Astrocyte (in vitro differentiated cells and primary cell): ENCODE measurements around the gene TLE2. TPM values are rescaled to one million over a fixed set of nuclear protein-coding genes. Genes with fewer than 3 reads are reported as not detected.
A peak's percentile ranks its signal among the peaks of the same experiment; 100 is the strongest.

Experiments
- DNase-seq: peaks from one replicate; pipeline ENCODE4 v3.0.0-alpha.2; 2010; ENCODE audit warnings: low read depth
- FAIRE-seq: peaks from 2 replicates; lab custom pipeline; 2011; peaks lifted over from hg19 to GRCh38; lab: Jason Lieb, UNC
- H2AFZ ChIP-seq: 2 replicates; pipeline ENCODE4 v1.6.0; 2012; ENCODE audit warnings: low read depth, low read length, inconsistent platforms
- H3K27ac ChIP-seq: 2 replicates; pipeline ENCODE4 v1.5.1; 2011; ENCODE audit warnings: low read depth, low read length, inconsistent platforms
- H3K27me3 ChIP-seq: 2 replicates; pipeline ENCODE4 v1.6.0; 2011; ENCODE audit warnings: low read length, inconsistent platforms; ENCODE audit not compliant: insufficient read depth
- H3K36me3 ChIP-seq: 2 replicates; pipeline ENCODE4 v1.5.1; 2011; ENCODE audit warnings: low read length, inconsistent platforms; ENCODE audit not compliant: insufficient read depth
- H3K4me1 ChIP-seq: 2 replicates; pipeline ENCODE4 v1.5.1; 2011; ENCODE audit warnings: low read length, inconsistent platforms; ENCODE audit not compliant: insufficient read depth
- H3K4me2 ChIP-seq: 2 replicates; pipeline ENCODE4 v1.6.0; 2012; ENCODE audit warnings: low read length, inconsistent platforms
- H3K4me3 ChIP-seq: 2 replicates; pipeline ENCODE4 v1.5.1; 2011; ENCODE audit warnings: low read depth, mild to moderate bottlenecking, low read length, inconsistent platforms; ENCODE audit not compliant: insufficient read depth
- H3K79me2 ChIP-seq: 2 replicates; pipeline ENCODE4 v1.6.0; 2012; ENCODE audit warnings: mild to moderate bottlenecking, low read length, inconsistent platforms; ENCODE audit not compliant: insufficient read depth
- H3K9ac ChIP-seq: 2 replicates; pipeline ENCODE4 v1.6.0; 2012; ENCODE audit warnings: mild to moderate bottlenecking, low read length, inconsistent platforms
- H3K9me3 ChIP-seq: 2 replicates; pipeline ENCODE4 v1.5.1; 2012; ENCODE audit warnings: low read depth, mild to moderate bottlenecking, low read length, inconsistent platforms; ENCODE audit not compliant: insufficient read depth
- H4K20me1 ChIP-seq: 2 replicates; pipeline ENCODE4 v1.6.0; 2012; ENCODE audit warnings: low read length, inconsistent platforms; ENCODE audit not compliant: insufficient read depth
- H3K27ac Mint-ChIP-seq: one replicate; pipeline ENCODE4 v1.8.0; 2021; ENCODE audit warnings: mild to moderate bottlenecking, mixed read lengths; ENCODE audit not compliant: unreplicated experiment
- H3K27me3 Mint-ChIP-seq: one replicate; pipeline ENCODE4 v1.8.0; 2021; ENCODE audit warnings: low read depth, mixed read lengths; ENCODE audit not compliant: unreplicated experiment
- H3K36me3 Mint-ChIP-seq: one replicate; pipeline ENCODE4 v1.8.0; 2021; ENCODE audit warnings: low read depth, mixed read lengths; ENCODE audit not compliant: unreplicated experiment
- H3K4me1 Mint-ChIP-seq: one replicate; pipeline ENCODE4 v1.8.0; 2021; ENCODE audit warnings: low read depth, mixed read lengths; ENCODE audit not compliant: unreplicated experiment
- H3K4me3 Mint-ChIP-seq: one replicate; pipeline ENCODE4 v1.8.0; 2021; ENCODE audit warnings: mild to moderate bottlenecking, moderate library complexity, mixed read lengths; ENCODE audit not compliant: unreplicated experiment
- H3K9me3 Mint-ChIP-seq: one replicate; pipeline ENCODE4 v1.8.0; 2021; ENCODE audit warnings: mild to moderate bottlenecking, mixed read lengths; ENCODE audit not compliant: unreplicated experiment
- CTCF ChIP-seq: IDR thresholded peaks from 2 replicates; pipeline ENCODE4 v1.5.1; 2011; ENCODE audit warnings: low read depth, mild to moderate bottlenecking, inconsistent platforms, low read length, moderate library complexity; ENCODE audit not compliant: insufficient read depth
- EZH2 ChIP-seq: IDR thresholded peaks from 2 replicates; pipeline ENCODE4 v1.6.1; 2012; ENCODE audit warnings: mild to moderate bottlenecking, low read length, inconsistent platforms; ENCODE audit not compliant: insufficient read depth
- total RNA-seq: library from RNA; stranded (reverse); gene quantifications from 2 replicates; pipeline ENCODE4 v1.2.1, GENCODE V29; 2021

Gene TLE2
- total RNA-seq, 1 donor from 2014 or later = 0.79 TPM

- TF ChIP-seq EZH2 (no peak), CTCF (no peak)
- peak within 1 kb of the TSS; percentile 31 for H3K9ac ChIP-seq
Measured at GRCh38 chr19:2977001-2977745, 51.9 kb downstream of the TLE2 start, which contains the start of gene TLE6. Gene TLE6 (plus strand): TSS chr19:2977564. CDS start chr19:2978234, 670 bp downstream.

GRCh38 chr19:2976609-2977000 lies 52.5 kb downstream of the TLE2 start:
- FAIRE-seq = no peak

More at GRCh38 chr19:2977001-2977745, 51.9 kb downstream of the TLE2 start, which contains the start of gene TLE6:
- H3K36me3 Mint-ChIP-seq = no peaks in the 10 kb centered on the region
- H3K4me1 ChIP-seq = peaks cover 6% of the 10 kb centered on the region
- no peaks in the 10 kb centered on the region for H3K9me3 Mint-ChIP-seq
- H3K4me2 ChIP-seq = peak within 1 kb of the TSS; percentile 95
- H3K4me1 Mint-ChIP-seq = peaks cover 4% of the 10 kb centered on the region
- H3K27me3 Mint-ChIP-seq = peaks cover 75% of the 10 kb centered on the region
- no peaks in the 10 kb centered on the region for H4K20me1 ChIP-seq
- no peaks in the 10 kb centered on the region for H3K79me2 ChIP-seq
- peak within 1 kb of the TSS; percentile 83 for H3K4me3 Mint-ChIP-seq
- peak within 1 kb of the TSS; percentile 75 for H2AFZ ChIP-seq
- no peak within 1 kb of the TSS for H3K27ac ChIP-seq
- FAIRE-seq (no peak), DNase-seq (peak; percentile 79)
- H3K27me3 ChIP-seq = peaks cover 23% of the 10 kb centered on the region
- peak within 1 kb of the TSS; percentile 59 for H3K4me3 ChIP-seq
- H3K9me3 ChIP-seq = no peaks in the 10 kb centered on the region
- no peaks in the 10 kb centered on the region for H3K36me3 ChIP-seq
- no peak within 1 kb of the TSS for H3K27ac Mint-ChIP-seq

More at GRCh38 chr19:2976609-2977000, 52.5 kb downstream of the TLE2 start:
- H3K9me3 Mint-ChIP-seq = no peaks in the 10 kb centered on the region
- Histone ChIP-seq H3K9ac (peak overlapping the region; percentile 31), H3K9me3 (no peaks in the 10 kb centered on the region), H3K27ac (no peak overlapping the region), H3K4me3 (peak overlapping the region; percentile 59), H3K36me3 (no peaks in the 10 kb centered on the region), H3K4me1 (peaks cover 6% of the 10 kb centered on the region), H4K20me1 (no peaks in the 10 kb centered on the region), H3K79me2 (no peaks in the 10 kb centered on the region), H2AFZ (peak overlapping the region; percentile 75), H3K4me2 (peak overlapping the region; percentile 95), H3K27me3 (peaks cover 23% of the 10 kb centered on the region)
- peaks cover 73% of the 10 kb centered on the region for H3K27me3 Mint-ChIP-seq
- TF ChIP-seq CTCF (no peak), EZH2 (no peak)
- H3K27ac Mint-ChIP-seq = no peak overlapping the region
- H3K4me3 Mint-ChIP-seq = peak overlapping the region; percentile 83
- H3K4me1 Mint-ChIP-seq = peaks cover 4% of the 10 kb centered on the region
- no peak for DNase-seq
- H3K36me3 Mint-ChIP-seq = no peaks in the 10 kb centered on the region
